Ishikawa (cell line): Measurements from ENCODE around the gene FGF4.

Experiments used
- CEBPB ChIP-seq: IDR thresholded peaks from 2 replicates; pipeline ENCODE4 v1.6.1; 2012
- CREB1 ChIP-seq: IDR thresholded peaks from 2 replicates; pipeline ENCODE4 v1.6.1; 2012; ENCODE audit warnings: low read depth
- EGR1 ChIP-seq: IDR thresholded peaks from 2 replicates; pipeline ENCODE4 v1.6.1; 2012
- EP300 ChIP-seq: IDR thresholded peaks from 2 replicates; pipeline ENCODE4 v1.6.1; 2012; ENCODE audit warnings: borderline replicate concordance
- FOXM1 ChIP-seq: IDR thresholded peaks from 2 replicates; pipeline ENCODE4 v1.6.1; 2012; ENCODE audit warnings: low read depth, borderline replicate concordance
- NFIC ChIP-seq: IDR thresholded peaks from 2 replicates; pipeline ENCODE4 v1.6.1; 2012
- RAD21 ChIP-seq: IDR thresholded peaks from 2 replicates; pipeline ENCODE4 v1.6.1; 2012; ENCODE audit warnings: low read depth
- TAF1 ChIP-seq: IDR thresholded peaks from 2 replicates; pipeline ENCODE4 v1.6.1; 2012; ENCODE audit warnings: low read depth, mild to moderate bottlenecking
- TCF12 ChIP-seq: IDR thresholded peaks from 2 replicates; pipeline ENCODE4 v1.6.1; 2012; ENCODE audit warnings: low read depth
- TEAD4 ChIP-seq: IDR thresholded peaks from 2 replicates; pipeline ENCODE4 v1.6.1; 2012
- YY1 ChIP-seq: IDR thresholded peaks from 2 replicates; pipeline ENCODE4 v1.6.1; 2012; ENCODE audit warnings: low read depth
- ZBTB7A ChIP-seq: IDR thresholded peaks from 2 replicates; pipeline ENCODE4 v1.6.1; 2012; ENCODE audit warnings: low read depth
- TF ChIP-seq, protein P1 (sequence below): IDR thresholded peaks from 2 replicates; pipeline ENCODE4 v1.6.1; 2012
- TF ChIP-seq, protein P2 (sequence below): IDR thresholded peaks from 2 replicates; pipeline ENCODE4 v1.6.1; 2012
- TF ChIP-seq, protein P3 (sequence below): IDR thresholded peaks from 2 replicates; pipeline ENCODE4 v1.6.1; 2012; ENCODE audit warnings: low read depth, mild to moderate bottlenecking

Gene FGF4

DNA sequence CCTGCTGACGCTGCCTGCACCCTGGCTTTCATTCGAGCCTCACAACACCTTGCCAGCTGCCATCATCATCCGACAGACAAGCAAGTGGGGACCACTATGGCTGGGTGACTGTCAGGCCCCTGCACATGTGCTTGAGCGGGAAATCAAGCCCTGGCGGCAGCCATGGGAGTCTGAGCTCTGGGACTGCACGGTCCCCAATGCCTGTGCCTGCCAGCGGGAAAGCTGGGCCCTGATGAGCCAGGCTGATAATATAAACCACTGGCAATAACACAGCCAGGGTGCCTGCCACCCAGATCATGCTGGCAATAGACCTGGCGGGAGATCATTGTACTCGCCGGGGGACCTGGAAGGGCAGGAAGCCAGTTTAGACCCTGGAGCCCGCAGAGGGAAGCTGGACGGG is 41.5 kb upstream of the FGF4 start:
- TF ChIP-seq TEAD4: no peak
- TF ChIP-seq CREB1: no peak
- no peak for TF ChIP-seq FOXM1
- no peak for TF ChIP-seq EP300
- no peak for TF ChIP-seq RAD21
- TF ChIP-seq CEBPB: no peak
- no peak for TF ChIP-seq ZBTB7A
- no peak for TF ChIP-seq TCF12
- no peak for TF ChIP-seq TAF1
- TF ChIP-seq EGR1: no peak
- TF ChIP-seq, protein P1, sequence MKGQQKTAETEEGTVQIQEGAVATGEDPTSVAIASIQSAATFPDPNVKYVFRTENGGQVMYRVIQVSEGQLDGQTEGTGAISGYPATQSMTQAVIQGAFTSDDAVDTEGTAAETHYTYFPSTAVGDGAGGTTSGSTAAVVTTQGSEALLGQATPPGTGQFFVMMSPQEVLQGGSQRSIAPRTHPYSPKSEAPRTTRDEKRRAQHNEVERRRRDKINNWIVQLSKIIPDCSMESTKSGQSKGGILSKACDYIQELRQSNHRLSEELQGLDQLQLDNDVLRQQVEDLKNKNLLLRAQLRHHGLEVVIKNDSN: no peak
- TF ChIP-seq YY1: no peak

DNA sequence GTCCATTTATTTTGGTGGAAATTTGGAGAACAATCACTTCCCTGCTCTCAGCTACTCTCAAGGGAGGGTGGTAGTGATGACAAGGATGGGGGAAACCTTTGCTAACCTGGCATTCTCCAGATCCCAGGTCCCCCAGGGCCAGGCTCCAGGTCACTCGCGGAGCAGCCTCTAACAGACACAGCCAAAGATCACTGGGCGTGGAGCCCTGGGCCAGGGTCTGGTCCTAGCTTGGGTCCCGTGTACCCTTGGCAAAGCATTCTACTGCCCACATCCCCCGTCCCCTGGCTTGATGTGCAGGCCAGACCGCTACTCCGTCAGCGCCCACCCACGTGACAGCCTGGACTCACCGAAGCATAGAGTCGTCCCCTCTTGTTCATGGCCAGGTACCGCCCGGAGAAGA is 40.8 kb upstream of the FGF4 start:
- no peak for TF ChIP-seq TCF12
- TF ChIP-seq FOXM1: no peak
- TF ChIP-seq ZBTB7A: no peak
- no peak for TF ChIP-seq EGR1

DNA sequence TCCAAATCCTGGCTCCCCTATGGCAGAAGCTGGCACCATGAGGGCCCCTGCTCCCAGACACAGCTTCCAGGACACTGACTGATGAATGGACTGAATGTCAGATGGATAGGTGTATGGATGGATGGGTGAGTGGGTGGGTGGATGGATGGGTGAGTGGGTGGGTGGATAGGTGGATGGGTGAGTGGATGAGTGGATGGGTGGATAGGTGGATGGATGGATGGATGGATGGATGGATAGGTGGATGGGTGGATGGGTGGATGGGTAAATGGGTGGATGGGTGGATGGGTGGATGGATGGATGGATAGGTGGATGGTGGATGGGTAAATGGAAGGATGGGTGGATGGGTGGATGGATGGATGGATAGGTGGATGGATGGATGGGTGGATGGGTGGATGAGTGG is 39.8 kb upstream of the FGF4 start:
- TF ChIP-seq RAD21: no peak
- TF ChIP-seq FOXM1: no peak
- TF ChIP-seq ZBTB7A: no peak
- no peak for TF ChIP-seq CREB1
- no peak for TF ChIP-seq TCF12
- TF ChIP-seq EGR1: no peak
- no peak for TF ChIP-seq CEBPB
- TF ChIP-seq YY1: no peak
- no peak for TF ChIP-seq TAF1
- TF ChIP-seq NFIC: no peak
- TF ChIP-seq, protein P1: no peak
- no peak for TF ChIP-seq EP300
- TF ChIP-seq, protein P2, sequence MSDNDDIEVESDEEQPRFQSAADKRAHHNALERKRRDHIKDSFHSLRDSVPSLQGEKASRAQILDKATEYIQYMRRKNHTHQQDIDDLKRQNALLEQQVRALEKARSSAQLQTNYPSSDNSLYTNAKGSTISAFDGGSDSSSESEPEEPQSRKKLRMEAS: no peak
- TF ChIP-seq, protein P3, sequence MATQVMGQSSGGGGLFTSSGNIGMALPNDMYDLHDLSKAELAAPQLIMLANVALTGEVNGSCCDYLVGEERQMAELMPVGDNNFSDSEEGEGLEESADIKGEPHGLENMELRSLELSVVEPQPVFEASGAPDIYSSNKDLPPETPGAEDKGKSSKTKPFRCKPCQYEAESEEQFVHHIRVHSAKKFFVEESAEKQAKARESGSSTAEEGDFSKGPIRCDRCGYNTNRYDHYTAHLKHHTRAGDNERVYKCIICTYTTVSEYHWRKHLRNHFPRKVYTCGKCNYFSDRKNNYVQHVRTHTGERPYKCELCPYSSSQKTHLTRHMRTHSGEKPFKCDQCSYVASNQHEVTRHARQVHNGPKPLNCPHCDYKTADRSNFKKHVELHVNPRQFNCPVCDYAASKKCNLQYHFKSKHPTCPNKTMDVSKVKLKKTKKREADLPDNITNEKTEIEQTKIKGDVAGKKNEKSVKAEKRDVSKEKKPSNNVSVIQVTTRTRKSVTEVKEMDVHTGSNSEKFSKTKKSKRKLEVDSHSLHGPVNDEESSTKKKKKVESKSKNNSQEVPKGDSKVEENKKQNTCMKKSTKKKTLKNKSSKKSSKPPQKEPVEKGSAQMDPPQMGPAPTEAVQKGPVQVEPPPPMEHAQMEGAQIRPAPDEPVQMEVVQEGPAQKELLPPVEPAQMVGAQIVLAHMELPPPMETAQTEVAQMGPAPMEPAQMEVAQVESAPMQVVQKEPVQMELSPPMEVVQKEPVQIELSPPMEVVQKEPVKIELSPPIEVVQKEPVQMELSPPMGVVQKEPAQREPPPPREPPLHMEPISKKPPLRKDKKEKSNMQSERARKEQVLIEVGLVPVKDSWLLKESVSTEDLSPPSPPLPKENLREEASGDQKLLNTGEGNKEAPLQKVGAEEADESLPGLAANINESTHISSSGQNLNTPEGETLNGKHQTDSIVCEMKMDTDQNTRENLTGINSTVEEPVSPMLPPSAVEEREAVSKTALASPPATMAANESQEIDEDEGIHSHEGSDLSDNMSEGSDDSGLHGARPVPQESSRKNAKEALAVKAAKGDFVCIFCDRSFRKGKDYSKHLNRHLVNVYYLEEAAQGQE: no peak
- no peak for TF ChIP-seq TEAD4

DNA sequence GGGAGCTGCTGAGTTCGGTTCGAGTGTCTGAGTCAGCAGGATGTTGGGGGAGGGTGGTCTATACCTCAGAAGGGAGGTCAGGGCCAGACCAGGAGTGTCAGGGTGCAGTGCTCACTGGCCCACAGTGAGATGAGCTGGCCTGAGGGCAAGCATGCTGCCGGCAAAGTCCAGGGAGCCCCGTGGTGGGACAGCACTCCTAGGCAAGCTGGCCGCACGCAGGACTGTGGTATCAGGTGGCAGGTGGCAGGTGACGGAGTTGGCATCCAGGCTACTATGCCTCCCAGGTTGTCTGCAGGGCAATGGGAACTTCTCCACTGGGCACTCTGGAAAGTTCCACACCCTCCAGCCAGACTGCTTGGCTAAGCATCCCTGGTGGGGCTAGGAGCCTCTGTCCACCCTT is 39.3 kb upstream of the FGF4 start:
- TF ChIP-seq RAD21 (no peak), CREB1 (no peak), TEAD4 (no peak), FOXM1 (no peak), NFIC (no peak), CEBPB (no peak), EP300 (no peak), ZBTB7A (no peak), EGR1 (no peak)
- TF ChIP-seq, protein P1: no peak
- TF ChIP-seq, protein P2: no peak

DNA sequence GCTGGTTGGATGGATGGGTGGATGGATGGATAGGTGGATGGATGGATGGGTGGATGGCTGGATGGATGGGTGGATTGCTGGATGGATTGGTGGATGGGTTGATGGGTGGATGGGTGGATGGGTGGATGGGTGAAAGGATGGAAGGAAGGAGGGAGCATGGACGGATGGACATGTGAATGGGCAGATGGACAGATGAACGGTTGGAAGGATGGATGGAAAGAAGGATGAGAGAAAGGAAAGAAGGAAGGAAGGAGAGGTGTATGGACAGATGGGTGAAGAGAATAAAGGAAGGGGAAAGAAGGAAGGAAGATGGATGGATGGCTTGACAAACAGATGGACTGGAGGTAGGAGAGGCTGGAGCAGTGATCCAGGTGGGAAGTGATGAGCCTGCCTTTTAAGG is 38.7 kb upstream of the FGF4 start:
- TF ChIP-seq NFIC: no peak

DNA sequence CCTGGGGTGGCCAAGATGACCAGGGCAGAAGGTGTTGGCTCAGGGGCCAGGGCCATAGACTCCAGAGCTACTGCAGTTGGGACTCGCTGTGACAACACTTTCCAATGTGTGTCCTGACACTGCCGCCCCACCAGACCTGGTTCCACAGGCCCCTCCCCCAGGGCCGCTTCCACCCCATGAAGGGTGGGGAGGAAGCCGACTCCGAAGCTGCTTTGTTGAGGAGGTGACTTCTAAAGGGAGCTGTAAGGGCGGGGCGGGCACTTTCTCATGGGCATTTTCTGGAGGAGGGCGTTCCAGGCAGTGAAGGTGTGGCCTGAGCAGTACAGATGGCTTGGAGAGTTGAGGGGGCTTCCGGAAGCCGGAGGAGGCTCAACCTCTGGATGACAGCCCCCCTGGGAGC is 37.8 kb upstream of the FGF4 start:
- TF ChIP-seq TAF1 (no peak), CEBPB (no peak), ZBTB7A (no peak), RAD21 (no peak), TCF12 (no peak), EGR1 (no peak), YY1 (no peak), TEAD4 (no peak), FOXM1 (no peak), CREB1 (no peak), EP300 (no peak)
- TF ChIP-seq, protein P3: no peak
- TF ChIP-seq, protein P1: no peak
- TF ChIP-seq, protein P2: no peak
